HG02588 (cell line): ENCODE results near the gene CHD6.
A peak's percentile ranks its signal among the peaks of the same experiment; 100 is the strongest.

Source experiments
- ATAC-seq: cut with Tn5 transposase; IDR thresholded peaks from one replicate; pipeline ENCODE4 v1.9.1; 2021; ENCODE audit warnings: mild to moderate bottlenecking, moderate library complexity; ENCODE audit not compliant: unreplicated experiment

Gene CHD6

GRCh38 chr20:41621971-41622370 is 3.8 kb upstream of the CHD6 start:
- no peak for ATAC-seq

DNA sequence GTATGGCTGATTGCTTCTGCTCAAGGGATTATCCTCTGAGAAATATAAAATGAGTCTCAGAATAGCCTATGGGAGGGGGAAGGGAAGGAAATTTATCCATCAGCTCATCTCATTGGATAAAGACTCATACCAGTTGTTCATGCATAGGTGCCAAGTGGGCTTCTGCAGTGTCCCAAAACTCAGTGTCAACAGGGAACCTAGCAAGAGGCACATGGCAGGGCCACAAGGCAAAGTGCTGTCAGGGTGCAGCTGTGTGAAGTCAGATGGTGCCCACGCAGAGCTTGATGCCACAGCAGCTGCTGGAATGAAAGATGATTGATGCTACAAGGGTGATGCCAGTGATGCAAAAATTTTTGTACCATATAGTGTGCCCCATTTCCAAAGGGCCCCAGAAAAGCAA is 3.2 kb upstream of the CHD6 start:
- ATAC-seq = no peak

DNA sequence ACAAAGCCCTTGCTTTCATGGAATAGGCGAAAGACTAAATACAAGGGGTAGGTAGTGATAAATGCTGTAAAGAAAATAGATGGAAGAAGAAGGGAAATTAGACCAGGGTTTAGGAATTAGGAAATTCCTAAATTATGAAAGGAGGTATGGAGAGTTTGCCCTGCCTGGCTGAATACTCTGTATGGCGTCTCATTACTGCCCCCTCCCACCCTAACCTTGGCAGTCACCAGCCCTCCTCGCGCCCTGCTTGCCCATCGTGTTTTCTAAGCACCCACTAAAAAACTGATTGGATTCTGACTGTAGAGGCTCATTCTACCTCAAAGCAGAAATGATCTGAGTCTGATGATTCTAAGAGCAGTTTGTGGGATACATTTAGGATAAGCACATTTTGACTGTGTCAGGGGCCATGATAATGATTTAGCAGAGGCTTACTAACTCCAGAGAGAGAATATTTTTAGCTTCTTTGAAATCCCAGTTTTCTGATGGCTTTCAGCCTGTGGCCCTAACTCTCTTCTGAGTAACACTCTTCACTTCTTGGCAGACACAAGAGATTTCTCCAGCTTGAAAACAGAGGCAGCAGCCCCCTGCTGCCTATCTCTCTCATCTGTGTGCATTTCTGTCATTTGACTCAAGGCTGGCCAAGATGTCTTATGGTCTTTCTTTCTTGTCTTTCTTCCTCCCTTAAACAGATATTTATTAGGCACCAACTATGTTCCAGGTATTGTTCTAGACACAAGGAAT is 1.4 kb upstream of the CHD6 start:
- no peak for ATAC-seq

DNA sequence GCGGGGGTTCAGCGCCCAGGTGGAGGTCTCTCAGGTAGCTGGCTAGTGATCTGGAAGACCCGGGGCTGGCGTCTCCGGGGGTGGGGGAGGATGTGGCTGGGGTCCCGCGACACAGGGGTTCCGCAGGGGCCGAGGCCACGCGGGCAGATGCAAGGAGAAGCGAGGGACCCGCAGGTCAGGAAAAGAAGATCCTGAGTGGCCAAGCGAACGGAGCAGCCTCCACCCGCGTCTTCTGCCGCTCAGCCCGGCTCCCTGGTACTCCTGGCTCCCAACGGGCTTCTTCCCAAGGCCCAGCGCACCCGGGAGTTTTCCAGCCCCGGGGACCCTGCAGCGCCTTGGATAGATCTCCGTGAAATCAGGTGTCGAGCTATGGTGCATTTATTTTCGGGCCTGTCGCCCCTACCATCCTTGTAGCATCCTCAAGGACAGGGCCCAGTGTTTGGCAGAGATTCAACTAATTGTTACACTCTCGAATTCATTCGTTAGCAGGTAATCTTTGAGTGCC is 682 bp upstream of the CHD6 start:
- ATAC-seq = no peak

GRCh38 chr20:41617059-41617901 is 897 bp downstream of the CHD6 start:
- peak; percentile 11 for ATAC-seq

DNA sequence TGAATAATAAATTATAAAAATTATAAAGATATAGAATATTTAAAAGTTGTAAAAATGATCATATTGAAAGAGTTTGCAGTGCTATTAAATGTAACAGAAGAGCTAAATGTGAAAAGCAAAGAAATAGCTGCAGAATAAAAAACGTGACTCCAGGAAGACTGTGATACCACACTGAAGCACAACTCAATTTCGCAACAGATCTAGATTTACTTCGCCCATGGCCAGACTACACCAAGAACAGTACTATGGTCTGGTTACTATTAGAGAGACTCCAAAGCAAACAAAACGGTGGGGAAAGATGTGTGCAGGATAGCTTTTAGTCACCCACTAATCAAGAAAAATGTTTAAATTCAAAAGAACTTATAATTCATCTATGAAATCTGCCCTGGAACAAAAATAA is 1.9 kb downstream of the CHD6 start:
- no peak for ATAC-seq

- ATAC-seq = no peak
Measured at GRCh38 chr20:41615676-41616075, 2.5 kb downstream of the CHD6 start.

GRCh38 chr20:41615110-41615509 is 3.1 kb downstream of the CHD6 start:
- no peak for ATAC-seq

- no peak for ATAC-seq
Measured at GRCh38 chr20:41613321-41613720, 4.9 kb downstream of the CHD6 start.

DNA sequence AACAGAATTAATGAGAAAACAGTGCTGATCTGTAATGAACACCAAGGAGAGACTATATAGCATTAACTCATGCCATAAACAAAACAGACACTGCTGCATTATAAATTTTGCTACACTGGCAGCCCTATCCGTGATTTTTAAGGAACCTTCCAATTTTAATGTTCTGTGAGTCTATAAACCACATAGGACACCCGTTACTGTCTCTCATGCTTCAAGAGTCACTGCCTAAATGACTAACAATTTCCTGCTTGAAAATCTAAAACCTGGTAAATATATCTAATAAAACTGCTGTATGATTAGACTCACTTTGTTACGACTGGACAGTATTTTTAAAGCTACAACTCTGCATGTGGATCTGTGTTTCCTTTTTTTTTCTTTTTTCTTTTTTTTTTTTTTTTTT is 8.7 kb downstream of the CHD6 start:
- ATAC-seq = no peak

DNA sequence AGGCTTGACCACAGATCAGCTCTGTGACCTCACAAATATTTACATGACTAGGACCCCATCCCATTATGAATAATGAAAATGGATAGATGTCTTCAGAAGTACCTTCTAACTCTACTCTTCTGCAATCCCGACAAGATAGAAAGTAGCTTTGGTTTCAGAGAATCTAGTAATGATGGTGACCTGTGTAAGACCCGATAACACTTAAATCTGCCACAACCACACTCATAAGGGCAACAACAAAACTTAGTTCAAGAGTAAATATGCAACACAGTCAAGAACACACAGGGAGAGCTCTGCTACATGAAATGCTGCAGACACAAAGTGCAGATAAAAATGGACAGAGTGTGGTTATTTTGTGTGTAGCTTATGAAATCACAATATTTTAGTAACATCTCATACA is 9.6 kb downstream of the CHD6 start:
- ATAC-seq = no peak

GRCh38 chr20:41607791-41608190 is 10.4 kb downstream of the CHD6 start:
- ATAC-seq = no peak

- no peak for ATAC-seq
Measured at GRCh38 chr20:41604002-41604401, 14.2 kb downstream of the CHD6 start.

DNA sequence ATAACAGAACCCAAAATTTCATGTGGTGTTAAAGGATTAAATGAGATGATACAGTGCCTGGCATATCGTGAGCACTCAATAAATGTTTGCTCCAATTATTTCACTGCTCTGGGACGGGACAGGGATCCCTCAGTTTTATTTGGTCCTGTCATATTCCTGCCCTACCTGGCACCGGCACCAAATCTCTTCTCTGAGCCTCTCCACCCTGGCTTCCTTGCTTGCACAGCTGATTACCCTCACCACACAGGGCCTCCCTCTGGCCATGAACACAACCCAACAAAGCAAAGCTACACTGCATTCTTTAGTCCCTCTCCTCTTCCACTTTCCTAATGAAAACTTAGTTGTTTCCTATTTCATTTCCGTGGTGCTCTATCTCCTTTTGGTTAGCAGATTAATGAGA is 16.4 kb downstream of the CHD6 start:
- ATAC-seq = no peak

GRCh38 chr20:41600926-41601631 is 17.1 kb downstream of the CHD6 start:
- ATAC-seq = no peak

GRCh38 chr20:41599699-41600104 is 18.5 kb downstream of the CHD6 start:
- ATAC-seq = no peak

DNA sequence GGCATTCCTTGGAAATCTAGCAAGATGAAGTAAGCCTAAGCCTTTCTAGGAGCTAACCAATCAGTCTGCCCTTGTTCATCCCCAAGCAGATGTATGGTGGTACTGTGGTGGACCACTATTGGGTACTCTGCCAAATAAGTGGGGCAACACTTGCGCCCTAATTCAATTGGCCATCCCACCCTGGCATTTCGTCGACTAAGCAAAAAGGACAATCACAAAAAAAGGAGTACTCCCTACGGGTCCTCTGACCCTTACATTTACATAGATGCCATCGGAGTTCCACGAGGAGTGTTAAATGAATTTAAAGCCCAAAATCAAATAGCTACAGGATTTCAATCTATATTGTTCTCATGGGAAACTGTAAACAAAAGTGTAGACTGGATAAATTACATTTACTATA is 19.5 kb downstream of the CHD6 start:
- no peak for ATAC-seq

DNA sequence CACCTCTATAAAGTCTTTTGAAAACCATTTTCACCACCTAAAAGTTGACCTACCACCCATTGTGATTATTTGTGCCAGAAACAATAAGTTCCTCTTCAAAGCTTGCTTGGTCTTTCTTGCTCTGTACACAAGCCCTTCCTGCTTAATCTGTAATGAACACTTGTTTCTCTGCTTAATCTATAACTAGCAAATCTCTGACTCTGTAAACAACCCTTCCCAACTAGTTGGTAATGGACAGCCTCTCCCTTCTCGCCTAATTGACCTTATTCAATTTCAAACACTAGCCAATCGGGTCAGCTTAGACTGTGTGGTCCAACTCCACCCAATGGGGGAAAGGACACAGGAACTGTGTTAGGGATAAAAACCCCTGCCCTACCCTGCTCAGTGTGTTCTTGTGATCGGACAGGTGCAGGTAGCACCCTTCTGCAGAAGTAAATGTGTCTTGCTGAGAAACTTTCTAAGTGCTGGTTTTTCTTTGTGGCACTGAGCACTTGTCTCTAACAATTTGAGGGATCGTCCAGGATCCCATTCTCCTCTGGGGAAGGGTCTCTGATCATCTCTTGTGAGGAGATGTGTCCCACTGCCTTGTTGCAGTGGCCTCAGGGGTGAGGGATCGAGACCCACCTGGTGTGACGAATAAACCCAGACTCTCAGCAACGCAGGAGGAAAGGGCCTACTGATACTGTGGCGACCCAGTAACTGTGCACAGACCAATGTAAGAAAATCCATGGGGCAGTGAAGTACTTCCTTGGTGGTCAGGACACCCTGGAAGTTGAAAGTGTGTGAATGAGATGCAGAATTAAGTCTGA is 23.5 kb downstream of the CHD6 start:
- no peak for ATAC-seq

DNA sequence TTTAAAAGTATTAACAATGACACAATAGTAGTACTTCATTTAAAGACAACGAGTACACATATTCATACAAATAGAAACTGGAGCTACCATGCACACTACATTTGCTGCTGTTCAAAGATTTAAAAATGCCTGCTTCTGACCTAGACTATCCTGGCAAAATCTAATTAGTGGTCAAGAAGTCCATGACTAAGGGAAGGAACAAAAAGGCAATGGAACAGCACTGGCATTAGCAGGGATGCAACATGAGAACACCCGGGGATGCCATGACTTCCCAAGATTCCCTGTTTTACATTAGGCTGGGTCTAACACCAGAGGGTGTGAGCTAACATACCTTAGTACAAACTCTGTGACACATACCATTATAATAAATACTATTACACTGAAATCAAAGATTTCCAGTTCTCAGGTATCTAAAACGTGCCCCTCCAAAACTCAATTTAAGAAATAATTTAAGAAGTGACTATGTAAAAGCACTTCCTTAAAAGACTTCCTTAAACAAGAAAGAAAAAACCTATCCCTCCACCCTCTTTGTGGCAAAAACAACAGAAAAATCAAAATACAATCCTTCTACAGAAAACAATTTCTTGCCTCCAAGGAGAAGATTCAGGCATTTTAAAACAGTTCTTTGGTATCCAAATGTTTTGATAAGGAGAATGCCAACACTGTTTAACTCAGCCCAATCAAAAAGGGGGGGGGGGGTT is 25.5 kb downstream of the CHD6 start:
- no peak for ATAC-seq

- no peak for ATAC-seq
Measured at GRCh38 chr20:41587956-41588355, 30.2 kb downstream of the CHD6 start.
